Gastroesophageal sphincter (tissue), 4 donors: Measurements from ENCODE around the gene ENC1. TPM values are rescaled to one million over a fixed set of nuclear protein-coding genes. Genes with fewer than 3 reads are reported as not detected.

ENCODE experiments used
- ATAC-seq: fragments of 150-250 bp; one replicate; pipeline ENCODE4 v1.9.1; 2016; ENCODE audit warnings: mild to moderate bottlenecking, moderate library complexity
- H3K27ac ChIP-seq, 4 donors: fragments of 200-600 bp; sonication (generic) in 3 of 4; 1 replicate in 3 of 4; 2 replicates in 1 of 4; pipeline ENCODE4 v1.5.1; 2016 to 2019
- H3K27me3 ChIP-seq: fragments of 200-600 bp; sonication (generic); one replicate; pipeline ENCODE4 v1.5.1; 2019
- H3K36me3 ChIP-seq, 2 donors: fragments of 200-600 bp; sonication (generic); one replicate each; pipeline ENCODE4 v1.5.1; 2019; ENCODE audit warnings: control low read depth in 1 of 2
- H3K4me1 ChIP-seq, 3 donors: fragments of 200-600 bp; sonication (generic); 1 replicate in 2 of 3; 2 replicates in 1 of 3; pipeline ENCODE4 v1.5.1; 2016 to 2019; ENCODE audit warnings: control low read depth in 2 of 3
- H3K4me3 ChIP-seq, 2 donors: fragments of 200-600 bp; sonication (generic); one replicate each; pipeline ENCODE4 v1.5.1; 2019; ENCODE audit warnings: mild to moderate bottlenecking in 1 of 2, moderate library complexity in 1 of 2
- H3K9me3 ChIP-seq, 3 donors: fragments of 200-600 bp; sonication (generic); one replicate each; pipeline ENCODE4 v1.5.1; 2017 to 2019; ENCODE audit warnings: control low read depth in 2 of 3
- EP300 ChIP-seq: sonication (generic); formaldehyde crosslinking; IDR thresholded peaks from one replicate; pipeline ENCODE4 v1.6.1; 2017; ENCODE audit warnings: antibody characterized with exemption, mild to moderate bottlenecking
- POLR2A ChIP-seq, 2 donors: fragments of 450-650 bp; IDR thresholded peaks; one replicate each; pipeline ENCODE4 v1.6.1; 2017; ENCODE audit warnings: antibody characterized with exemption in 2 of 2, mild to moderate bottlenecking in 2 of 2, moderate library complexity in 1 of 2
- POLR2AphosphoS5 ChIP-seq: sonication (generic); formaldehyde crosslinking; IDR thresholded peaks from one replicate; pipeline ENCODE4 v1.6.1; 2017; ENCODE audit warnings: antibody characterized with exemption
- WGBS, 2 donors: methylation state at CpG; one replicate each; pipeline ENCODE4 v1.1.5; 2018; ENCODE audit warnings: low coverage in 1 of 2; 5-methylcytosine and 5-hydroxymethylcytosine counted together
- total RNA-seq, 4 donors: library from RNA; depleted of rRNA; stranded (reverse); fragments of >200 nt; gene quantifications; one replicate each; pipeline ENCODE4 v1.1.0, GENCODE V29; 2016
- TF ChIP-seq, protein P1 (sequence below), 4 experiments: fragments of 200-600 bp in 2 of 4; fragments of 450-650 bp in 2 of 4; sonication (generic) in 1 of 4; IDR thresholded peaks; one replicate each; pipeline ENCODE4 v1.5.1; 2017 to 2019; ENCODE audit warnings: antibody characterized with exemption in 4 of 4, mild to moderate bottlenecking in 2 of 4, moderate library complexity in 2 of 4

Gene ENC1, protein sequence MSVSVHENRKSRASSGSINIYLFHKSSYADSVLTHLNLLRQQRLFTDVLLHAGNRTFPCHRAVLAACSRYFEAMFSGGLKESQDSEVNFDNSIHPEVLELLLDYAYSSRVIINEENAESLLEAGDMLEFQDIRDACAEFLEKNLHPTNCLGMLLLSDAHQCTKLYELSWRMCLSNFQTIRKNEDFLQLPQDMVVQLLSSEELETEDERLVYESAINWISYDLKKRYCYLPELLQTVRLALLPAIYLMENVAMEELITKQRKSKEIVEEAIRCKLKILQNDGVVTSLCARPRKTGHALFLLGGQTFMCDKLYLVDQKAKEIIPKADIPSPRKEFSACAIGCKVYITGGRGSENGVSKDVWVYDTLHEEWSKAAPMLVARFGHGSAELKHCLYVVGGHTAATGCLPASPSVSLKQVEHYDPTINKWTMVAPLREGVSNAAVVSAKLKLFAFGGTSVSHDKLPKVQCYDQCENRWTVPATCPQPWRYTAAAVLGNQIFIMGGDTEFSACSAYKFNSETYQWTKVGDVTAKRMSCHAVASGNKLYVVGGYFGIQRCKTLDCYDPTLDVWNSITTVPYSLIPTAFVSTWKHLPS
- total RNA-seq: 10 to 100 TPM in 1 of 4 donors, 1 to 10 TPM in 3; 4.0 to 14.2 (median 7.7) TPM

GRCh38 chr5:74640450-74640953, at the start of gene ENC1:
Gene ENC1, minus strand, starts transcription at chr5:74640728. Its CDS starts 4,243 bp downstream, at chr5:74636485.
- Histone ChIP-seq H3K27me3 (no peaks in the 10 kb centered on the region), H3K4me1 (peaks cover 0 to 36% (median 5%) of the 10 kb centered on the region in 3 donors), H3K27ac (peak within 1 kb of the TSS; percentile 13 to 86 (median 84)), H3K9me3 (no peaks in the 10 kb centered on the region), H3K36me3 (peaks cover 0 to 5% of the 10 kb centered on the region in 2 donors), H3K4me3 (peak within 1 kb of the TSS; percentile 57 to 73)
- 0% methylated on average over 10 of the region's 59 CpGs; no CpG with 5 or more reads in 1 of the 2 donors for WGBS, 2 donors
- TF ChIP-seq, protein P1, sequence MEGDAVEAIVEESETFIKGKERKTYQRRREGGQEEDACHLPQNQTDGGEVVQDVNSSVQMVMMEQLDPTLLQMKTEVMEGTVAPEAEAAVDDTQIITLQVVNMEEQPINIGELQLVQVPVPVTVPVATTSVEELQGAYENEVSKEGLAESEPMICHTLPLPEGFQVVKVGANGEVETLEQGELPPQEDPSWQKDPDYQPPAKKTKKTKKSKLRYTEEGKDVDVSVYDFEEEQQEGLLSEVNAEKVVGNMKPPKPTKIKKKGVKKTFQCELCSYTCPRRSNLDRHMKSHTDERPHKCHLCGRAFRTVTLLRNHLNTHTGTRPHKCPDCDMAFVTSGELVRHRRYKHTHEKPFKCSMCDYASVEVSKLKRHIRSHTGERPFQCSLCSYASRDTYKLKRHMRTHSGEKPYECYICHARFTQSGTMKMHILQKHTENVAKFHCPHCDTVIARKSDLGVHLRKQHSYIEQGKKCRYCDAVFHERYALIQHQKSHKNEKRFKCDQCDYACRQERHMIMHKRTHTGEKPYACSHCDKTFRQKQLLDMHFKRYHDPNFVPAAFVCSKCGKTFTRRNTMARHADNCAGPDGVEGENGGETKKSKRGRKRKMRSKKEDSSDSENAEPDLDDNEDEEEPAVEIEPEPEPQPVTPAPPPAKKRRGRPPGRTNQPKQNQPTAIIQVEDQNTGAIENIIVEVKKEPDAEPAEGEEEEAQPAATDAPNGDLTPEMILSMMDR (IDR thresholded peaks at IDR 0.05): peak; percentile 57 to 82 (median 72)
- TF ChIP-seq POLR2AphosphoS5 (peak; percentile 33), POLR2A (IDR thresholded peaks at IDR 0.05) (peak; percentile 61 to 70), EP300 (no peak)
- peak; percentile 87 for ATAC-seq

DNA sequence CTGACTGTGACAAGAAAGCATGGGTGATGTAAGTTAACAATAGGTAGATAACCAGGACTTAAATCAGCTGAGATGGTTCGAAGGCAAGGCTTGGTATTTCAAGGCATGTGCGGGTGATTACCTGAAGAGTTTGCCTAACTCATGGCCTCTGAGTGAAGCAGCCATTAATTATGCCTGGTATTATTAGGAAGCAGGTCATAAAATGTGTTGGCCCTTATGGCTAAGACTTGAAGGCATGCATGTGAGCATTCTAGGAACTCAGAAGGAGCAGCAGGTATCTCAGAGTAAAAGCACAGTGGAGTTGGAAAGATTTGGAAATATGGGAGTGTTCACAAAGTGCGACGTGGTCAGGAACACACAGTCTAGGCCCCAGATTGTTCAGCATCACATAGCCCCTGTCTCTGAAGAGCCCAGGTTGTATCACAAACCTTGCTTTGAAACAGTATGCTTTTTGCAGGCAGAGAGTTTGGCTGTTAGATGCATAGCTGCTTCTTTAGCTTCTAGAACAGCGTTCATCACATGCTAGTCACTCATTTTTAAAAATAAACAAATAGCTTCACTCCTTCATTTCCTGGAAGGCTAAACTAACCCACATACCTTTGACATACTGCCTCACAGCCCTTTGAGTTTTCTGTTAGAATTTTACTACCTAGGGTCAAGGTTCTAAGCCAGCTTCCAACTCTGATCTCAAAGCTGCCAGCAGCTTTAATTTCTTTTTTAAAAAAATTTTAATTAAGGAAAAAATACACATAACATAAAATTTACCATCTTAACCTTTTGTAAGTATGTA, 46.6 kb upstream of the ENC1 start:
- peak overlapping the region in 1 of 4 donors; percentile 91 for H3K27ac ChIP-seq
- peak overlapping the region in 1 of 2 donors; percentile 84 for H3K4me3 ChIP-seq
- no peak for ATAC-seq
- H3K27me3 ChIP-seq: no peaks in the 10 kb centered on the region
- 64 to 76% methylated on average over 3 to 5 of the region's 5 CpGs for WGBS, 2 donors
- H3K4me1 ChIP-seq: peaks cover 0 to 33% (median 7%) of the 10 kb centered on the region in 3 donors
- no peak for TF ChIP-seq EP300
- TF ChIP-seq, protein P1 (IDR thresholded peaks at IDR 0.05): no peak
- H3K9me3 ChIP-seq: no peaks in the 10 kb centered on the region
- peaks cover 0 to 34% of the 10 kb centered on the region in 2 donors for H3K36me3 ChIP-seq

- Histone ChIP-seq H3K27me3 (no peaks in the 10 kb centered on the region), H3K4me3 (peak overlapping the region; percentile 79 to 84), H3K27ac (peak overlapping the region in 3 of 4 donors; percentile 88 to 91 (median 90)), H3K36me3 (peaks cover 0 to 23% of the 10 kb centered on the region in 2 donors), H3K9me3 (no peaks in the 10 kb centered on the region), H3K4me1 (peaks cover 0 to 33% (median 7%) of the 10 kb centered on the region in 3 donors)
- 27 to 48% methylated on average over 4 to 7 of the region's 10 CpGs for WGBS, 2 donors
- ATAC-seq: no peak
- no peak for TF ChIP-seq EP300
- TF ChIP-seq, protein P1 (IDR thresholded peaks at IDR 0.05): no peak
- no peak for TF ChIP-seq POLR2A (IDR thresholded peaks at IDR 0.05)
- no peak for TF ChIP-seq POLR2AphosphoS5
Observed at GRCh38 chr5:74685979-74686631, 45.6 kb upstream of the ENC1 start.
